Body of pancreas (tissue), 4 donors: ENCODE data around the gene LBH. TPM values are rescaled to one million over a fixed set of nuclear protein-coding genes. Genes with fewer than 3 reads are reported as not detected.

ENCODE experiments used
- ATAC-seq: fragments of 150-250 bp; one replicate; pipeline ENCODE4 v1.9.1; 2016
- DNase-seq, 4 donors: peaks; one replicate each; pipeline ENCODE4 v3.0.0-alpha.2; 2019
- H3K27ac ChIP-seq, 4 donors: fragments of 200-600 bp; sonication (generic); 1 replicate in 3 of 4; 2 replicates in 1 of 4; pipeline versions ENCODE4 v1.5.1 to v1.6.1; 2016 to 2019; ENCODE audit warnings: mild to moderate bottlenecking in 1 of 4, mixed read lengths in 1 of 4, moderate library complexity in 1 of 4
- H3K27me3 ChIP-seq, 2 donors: fragments of 200-600 bp; sonication (generic); one replicate each; pipeline ENCODE4 v1.6.0; 2016; ENCODE audit warnings: mild to moderate bottlenecking in 1 of 2
- H3K36me3 ChIP-seq, 2 donors: fragments of 200-600 bp; sonication (generic); replicated peaks in 1 of 2; 2 replicates each; pipeline ENCODE4 v1.5.1; 2016; ENCODE audit warnings: low read depth in 2 of 2; ENCODE audit not compliant: insufficient read depth in 1 of 2
- H3K4me1 ChIP-seq: fragments of 200-600 bp; sonication (generic); one replicate; pipeline ENCODE4 v1.6.0; 2016
- H3K4me3 ChIP-seq, 2 donors: fragments of 200-600 bp; sonication (generic); 1 replicate in 1 of 2; 2 replicates in 1 of 2; pipeline ENCODE4 v1.5.1; 2016 to 2019
- H3K9me3 ChIP-seq, 3 donors: fragments of 200-600 bp; sonication (generic); 1 replicate in 2 of 3; 2 replicates in 1 of 3; pipeline ENCODE4 v1.5.1; 2016
- POLR2A ChIP-seq, 3 donors: fragments of 450-650 bp; IDR thresholded peaks; one replicate each; pipeline ENCODE4 v1.6.1; 2016; ENCODE audit warnings: antibody characterized with exemption in 3 of 3, mild to moderate bottlenecking in 2 of 3
- WGBS, 2 donors: methylation state at CpG; one replicate each; pipeline ENCODE4 v1.1.5; 2017; 5-methylcytosine and 5-hydroxymethylcytosine counted together
- intact Hi-C: fragments of 100-400 bp; cut with DNase I; formaldehyde crosslinking; loops from one replicate; pipeline ENCODE4 v1.15.1; 2023
- total RNA-seq, 2 donors: library from RNA; depleted of rRNA; stranded (reverse); fragments of >200 nt; gene quantifications; one replicate each; pipeline ENCODE4 v1.1.0, GENCODE V29; 2016
- TF ChIP-seq, protein P1 (sequence below), 7 experiments: fragments of 450-650 bp in 4 of 7; fragments of 200-600 bp in 3 of 7; sonication (generic) in 3 of 7; IDR thresholded peaks; one replicate each; pipeline ENCODE4 v1.5.1; 2016 to 2019; ENCODE audit warnings: antibody characterized with exemption in 7 of 7

Gene LBH
- 10 to 100 TPM; 10.9 to 23.1 TPM for total RNA-seq

GRCh38 chr2:30231212-30231995 lies at the start of gene LBH:
TSS of gene LBH (plus strand) at chr2:30231534. CDS start at chr2:30231739, 205 bp downstream.
- DNase-seq = peak; percentile 60 to 77 (median 72)
- TF ChIP-seq, protein P1, sequence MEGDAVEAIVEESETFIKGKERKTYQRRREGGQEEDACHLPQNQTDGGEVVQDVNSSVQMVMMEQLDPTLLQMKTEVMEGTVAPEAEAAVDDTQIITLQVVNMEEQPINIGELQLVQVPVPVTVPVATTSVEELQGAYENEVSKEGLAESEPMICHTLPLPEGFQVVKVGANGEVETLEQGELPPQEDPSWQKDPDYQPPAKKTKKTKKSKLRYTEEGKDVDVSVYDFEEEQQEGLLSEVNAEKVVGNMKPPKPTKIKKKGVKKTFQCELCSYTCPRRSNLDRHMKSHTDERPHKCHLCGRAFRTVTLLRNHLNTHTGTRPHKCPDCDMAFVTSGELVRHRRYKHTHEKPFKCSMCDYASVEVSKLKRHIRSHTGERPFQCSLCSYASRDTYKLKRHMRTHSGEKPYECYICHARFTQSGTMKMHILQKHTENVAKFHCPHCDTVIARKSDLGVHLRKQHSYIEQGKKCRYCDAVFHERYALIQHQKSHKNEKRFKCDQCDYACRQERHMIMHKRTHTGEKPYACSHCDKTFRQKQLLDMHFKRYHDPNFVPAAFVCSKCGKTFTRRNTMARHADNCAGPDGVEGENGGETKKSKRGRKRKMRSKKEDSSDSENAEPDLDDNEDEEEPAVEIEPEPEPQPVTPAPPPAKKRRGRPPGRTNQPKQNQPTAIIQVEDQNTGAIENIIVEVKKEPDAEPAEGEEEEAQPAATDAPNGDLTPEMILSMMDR (IDR thresholded peaks at IDR 0.05) = no peak
- TF ChIP-seq POLR2A (IDR thresholded peaks at IDR 0.05) = peak; percentile 86 to 91 (median 90)
- ATAC-seq = peak; percentile 69
- H3K4me3 ChIP-seq = peak within 1 kb of the TSS; percentile 4 to 50
- H3K27ac ChIP-seq = peak within 1 kb of the TSS; percentile 39 to 58 (median 52)
- peaks cover 0 to 4% of the 10 kb centered on the region in 2 donors for H3K27me3 ChIP-seq
- intact Hi-C loops = no loop called here
- 0 to 1% methylated on average over 2 to 89 of the region's 92 CpGs for WGBS, 2 donors
- H3K4me1 ChIP-seq = peaks cover 28% of the 10 kb centered on the region
- no peaks in the 10 kb centered on the region for H3K36me3 ChIP-seq
- no peaks in the 10 kb centered on the region for H3K9me3 ChIP-seq

DNA sequence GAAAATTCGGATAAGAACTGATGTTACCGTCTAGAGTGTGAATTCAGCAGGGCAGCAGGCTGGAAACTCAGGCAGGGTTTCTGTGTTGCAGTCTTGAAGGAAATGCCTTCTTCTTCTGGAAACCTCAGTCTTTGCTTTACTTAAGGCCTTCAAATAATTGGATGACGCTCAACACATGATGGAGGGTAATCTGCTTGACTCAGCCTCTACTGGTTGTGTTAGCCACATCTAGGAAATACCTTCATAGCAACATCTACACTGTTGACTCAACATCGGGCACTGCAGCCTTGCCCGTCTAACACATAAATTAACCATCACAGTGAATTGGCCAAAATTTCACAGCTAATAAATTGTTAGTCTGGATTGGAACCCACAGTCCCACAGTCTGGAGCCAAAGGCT lies 47.3 kb upstream of the LBH start:
- DNase-seq (no peak), ATAC-seq (no peak)
- intact Hi-C loops = no loop called here
- 83 to 92% methylated on average over 5 of the region's 5 CpGs for WGBS, 2 donors
- Histone ChIP-seq H3K27me3 (no peaks in the 10 kb centered on the region), H3K4me1 (no peaks in the 10 kb centered on the region), H3K36me3 (no peaks in the 10 kb centered on the region), H3K4me3 (no peak overlapping the region), H3K27ac (no peak overlapping the region), H3K9me3 (no peaks in the 10 kb centered on the region)
- no peak for TF ChIP-seq POLR2A (IDR thresholded peaks at IDR 0.05)
- TF ChIP-seq, protein P1 (IDR thresholded peaks at IDR 0.05) = no peak

DNA sequence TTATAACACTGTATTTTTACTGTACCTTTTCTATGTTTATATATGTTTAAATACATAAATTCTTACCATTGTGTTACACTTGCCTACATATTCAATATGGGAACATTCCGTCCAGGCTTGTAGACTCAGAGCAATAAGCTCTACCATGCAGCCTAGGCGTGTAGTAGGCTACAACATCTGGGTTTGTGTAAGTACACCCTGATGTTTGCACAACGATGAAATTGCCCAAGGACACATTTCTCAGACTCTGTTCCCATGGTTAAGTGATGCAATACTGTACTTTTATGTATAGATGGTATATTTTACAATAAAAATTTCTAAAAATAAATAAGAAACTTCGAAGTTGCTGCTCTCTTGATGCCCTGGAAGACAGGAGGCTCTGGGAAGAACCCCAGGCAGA lies 46.2 kb upstream of the LBH start:
- no peak for DNase-seq
- Histone ChIP-seq H3K4me3 (no peak overlapping the region), H3K27ac (no peak overlapping the region), H3K36me3 (no peaks in the 10 kb centered on the region), H3K27me3 (no peaks in the 10 kb centered on the region), H3K4me1 (no peaks in the 10 kb centered on the region), H3K9me3 (no peaks in the 10 kb centered on the region)
- no peak for ATAC-seq
- no peak for TF ChIP-seq POLR2A (IDR thresholded peaks at IDR 0.05)
- TF ChIP-seq, protein P1 (IDR thresholded peaks at IDR 0.05) = no peak
- 45 to 50% methylated on average over 4 of the region's 4 CpGs for WGBS, 2 donors
- intact Hi-C loops = no loop called here

DNA sequence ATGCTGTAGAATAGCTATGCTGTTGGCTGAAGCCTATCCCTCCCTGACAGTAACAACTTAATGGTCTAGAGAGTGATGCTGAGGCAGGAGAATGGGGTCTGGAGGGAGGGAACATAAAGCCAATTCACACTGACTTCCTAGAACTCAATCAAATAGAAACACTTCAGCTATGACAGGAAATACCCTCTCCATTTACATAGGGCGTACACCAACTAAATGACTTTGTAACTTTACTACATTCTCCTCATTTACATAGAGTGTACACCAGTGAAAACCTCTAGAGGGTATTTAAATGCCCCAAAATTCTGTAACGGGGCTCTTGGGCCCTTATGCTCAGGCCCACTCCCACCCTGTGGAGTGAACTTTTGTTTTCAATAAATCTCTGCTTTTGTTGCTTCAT lies 43.0 kb upstream of the LBH start:
- WGBS, 2 donors = 83 to 87% methylated on average over 2 of the region's 2 CpGs
- TF ChIP-seq, protein P1 (IDR thresholded peaks at IDR 0.05) = no peak
- TF ChIP-seq POLR2A (IDR thresholded peaks at IDR 0.05) = no peak
- intact Hi-C loops = no loop called here
- no peaks in the 10 kb centered on the region for H3K9me3 ChIP-seq
- no peaks in the 10 kb centered on the region for H3K36me3 ChIP-seq
- no peaks in the 10 kb centered on the region for H3K4me1 ChIP-seq
- DNase-seq (no peak), ATAC-seq (no peak)
- no peaks in the 10 kb centered on the region for H3K27me3 ChIP-seq
- H3K27ac ChIP-seq = no peak overlapping the region
- no peak overlapping the region for H3K4me3 ChIP-seq

GRCh38 chr2:30190637-30191036 lies 40.7 kb upstream of the LBH start:
- intact Hi-C loops = no loop called here
- ATAC-seq = no peak

More at GRCh38 chr2:30190637-30191036, 40.7 kb upstream of the LBH start:
- 89 to 90% methylated on average over 11 to 13 of the region's 13 CpGs for WGBS, 2 donors
- H3K36me3 ChIP-seq = no peaks in the 10 kb centered on the region
- TF ChIP-seq, protein P1 (IDR thresholded peaks at IDR 0.05) = no peak
- no peaks in the 10 kb centered on the region for H3K9me3 ChIP-seq
- no peak overlapping the region for H3K27ac ChIP-seq
- no peaks in the 10 kb centered on the region for H3K27me3 ChIP-seq
- no peak overlapping the region for H3K4me3 ChIP-seq
- DNase-seq = no peak
- no peaks in the 10 kb centered on the region for H3K4me1 ChIP-seq
